HL-60 (cell line): ENCODE measurements around the gene SRBD1.

Experiments
- POLR2AphosphoS5 ChIP-seq: IDR thresholded peaks from 2 replicates; pipeline ENCODE4 v1.6.1; 2012; ENCODE audit warnings: low read depth
- SPI1 ChIP-seq: IDR thresholded peaks from 2 replicates; pipeline ENCODE4 v1.6.1; 2012; ENCODE audit warnings: low read depth, mild to moderate bottlenecking, borderline replicate concordance
- TF ChIP-seq, protein P1 (sequence below): IDR thresholded peaks from one replicate; pipeline ENCODE4 v1.5.1; 2011; ENCODE audit warnings: low read length, control low read depth, inconsistent platforms; ENCODE audit not compliant: insufficient read depth
- TF ChIP-seq, protein P2 (sequence below): IDR thresholded peaks from 2 replicates; pipeline ENCODE4 v1.6.1; 2012; ENCODE audit warnings: low read depth; ENCODE audit not compliant: insufficient replicate concordance

- TF ChIP-seq, protein P1, sequence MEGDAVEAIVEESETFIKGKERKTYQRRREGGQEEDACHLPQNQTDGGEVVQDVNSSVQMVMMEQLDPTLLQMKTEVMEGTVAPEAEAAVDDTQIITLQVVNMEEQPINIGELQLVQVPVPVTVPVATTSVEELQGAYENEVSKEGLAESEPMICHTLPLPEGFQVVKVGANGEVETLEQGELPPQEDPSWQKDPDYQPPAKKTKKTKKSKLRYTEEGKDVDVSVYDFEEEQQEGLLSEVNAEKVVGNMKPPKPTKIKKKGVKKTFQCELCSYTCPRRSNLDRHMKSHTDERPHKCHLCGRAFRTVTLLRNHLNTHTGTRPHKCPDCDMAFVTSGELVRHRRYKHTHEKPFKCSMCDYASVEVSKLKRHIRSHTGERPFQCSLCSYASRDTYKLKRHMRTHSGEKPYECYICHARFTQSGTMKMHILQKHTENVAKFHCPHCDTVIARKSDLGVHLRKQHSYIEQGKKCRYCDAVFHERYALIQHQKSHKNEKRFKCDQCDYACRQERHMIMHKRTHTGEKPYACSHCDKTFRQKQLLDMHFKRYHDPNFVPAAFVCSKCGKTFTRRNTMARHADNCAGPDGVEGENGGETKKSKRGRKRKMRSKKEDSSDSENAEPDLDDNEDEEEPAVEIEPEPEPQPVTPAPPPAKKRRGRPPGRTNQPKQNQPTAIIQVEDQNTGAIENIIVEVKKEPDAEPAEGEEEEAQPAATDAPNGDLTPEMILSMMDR: no peak
- TF ChIP-seq, protein P2, sequence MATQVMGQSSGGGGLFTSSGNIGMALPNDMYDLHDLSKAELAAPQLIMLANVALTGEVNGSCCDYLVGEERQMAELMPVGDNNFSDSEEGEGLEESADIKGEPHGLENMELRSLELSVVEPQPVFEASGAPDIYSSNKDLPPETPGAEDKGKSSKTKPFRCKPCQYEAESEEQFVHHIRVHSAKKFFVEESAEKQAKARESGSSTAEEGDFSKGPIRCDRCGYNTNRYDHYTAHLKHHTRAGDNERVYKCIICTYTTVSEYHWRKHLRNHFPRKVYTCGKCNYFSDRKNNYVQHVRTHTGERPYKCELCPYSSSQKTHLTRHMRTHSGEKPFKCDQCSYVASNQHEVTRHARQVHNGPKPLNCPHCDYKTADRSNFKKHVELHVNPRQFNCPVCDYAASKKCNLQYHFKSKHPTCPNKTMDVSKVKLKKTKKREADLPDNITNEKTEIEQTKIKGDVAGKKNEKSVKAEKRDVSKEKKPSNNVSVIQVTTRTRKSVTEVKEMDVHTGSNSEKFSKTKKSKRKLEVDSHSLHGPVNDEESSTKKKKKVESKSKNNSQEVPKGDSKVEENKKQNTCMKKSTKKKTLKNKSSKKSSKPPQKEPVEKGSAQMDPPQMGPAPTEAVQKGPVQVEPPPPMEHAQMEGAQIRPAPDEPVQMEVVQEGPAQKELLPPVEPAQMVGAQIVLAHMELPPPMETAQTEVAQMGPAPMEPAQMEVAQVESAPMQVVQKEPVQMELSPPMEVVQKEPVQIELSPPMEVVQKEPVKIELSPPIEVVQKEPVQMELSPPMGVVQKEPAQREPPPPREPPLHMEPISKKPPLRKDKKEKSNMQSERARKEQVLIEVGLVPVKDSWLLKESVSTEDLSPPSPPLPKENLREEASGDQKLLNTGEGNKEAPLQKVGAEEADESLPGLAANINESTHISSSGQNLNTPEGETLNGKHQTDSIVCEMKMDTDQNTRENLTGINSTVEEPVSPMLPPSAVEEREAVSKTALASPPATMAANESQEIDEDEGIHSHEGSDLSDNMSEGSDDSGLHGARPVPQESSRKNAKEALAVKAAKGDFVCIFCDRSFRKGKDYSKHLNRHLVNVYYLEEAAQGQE: no peak
- TF ChIP-seq POLR2AphosphoS5: no peak
- TF ChIP-seq SPI1: no peak
These were observed 12.5 kb downstream of the SRBD1 start for GRCh38 chr2:45598545-45598944.
